Measurements from ENCODE around the gene PSMG2.

The PSMG2 gene

GRCh38 chr18:12765586-12765985 is 62.7 kb downstream of the PSMG2 start:
- DNase-seq (ENCODE audit: low read depth), result no peak

- DNase-seq (ENCODE audit: low read depth), result no peak
These were observed 64.2 kb downstream of the PSMG2 start for GRCh38 chr18:12766986-12767433.

- no peak for DNase-seq (ENCODE audit: low read depth)
These were observed 64.8 kb downstream of the PSMG2 start for GRCh38 chr18:12767580-12768155.

GRCh38 chr18:12768625-12769024 is 65.8 kb downstream of the PSMG2 start:
- DNase-seq (ENCODE audit: low read depth), result peak; percentile 89

- DNase-seq (ENCODE audit: low read depth), result no peak
These were observed 66.3 kb downstream of the PSMG2 start for GRCh38 chr18:12769136-12769535.

- peak; percentile 47 for DNase-seq (ENCODE audit: low read depth)
These were observed 67.0 kb downstream of the PSMG2 start for GRCh38 chr18:12769644-12770440.

GRCh38 chr18:12770469-12771219 is 67.8 kb downstream of the PSMG2 start:
- no peak for DNase-seq (ENCODE audit: low read depth)

GRCh38 chr18:12772111-12772510 is 69.3 kb downstream of the PSMG2 start:
- no peak for DNase-seq (ENCODE audit: low read depth)

- DNase-seq (ENCODE audit: low read depth), result no peak
These were observed 70.5 kb downstream of the PSMG2 start for GRCh38 chr18:12773369-12773768.

- no peak for DNase-seq (ENCODE audit: low read depth)
These were observed 72.1 kb downstream of the PSMG2 start for GRCh38 chr18:12774982-12775381.

Measured in amniotic epithelial cell (primary cell).